Gastrocnemius medialis (tissue), 4 donors: ENCODE results near the gene CHD6. TPM values are rescaled to one million over a fixed set of nuclear protein-coding genes. Genes with fewer than 3 reads are reported as not detected.

Experiments
- ATAC-seq, 2 donors: fragments of 150-250 bp; one replicate each; pipeline ENCODE4 v1.9.1; 2016
- DNase-seq, 2 donors: peaks; one replicate each; pipeline ENCODE4 v3.0.0-alpha.2; 2019
- H3K27ac ChIP-seq, 4 donors: fragments of 200-600 bp; sonication (generic); 1 replicate in 1 of 4; 2 replicates in 3 of 4; pipeline ENCODE4 v1.5.1; 2016 to 2018; ENCODE audit warnings: mild to moderate bottlenecking in 2 of 4, moderate library complexity in 1 of 4
- H3K27me3 ChIP-seq, 3 donors: fragments of 200-600 bp; sonication (generic) in 2 of 3; 1 replicate in 1 of 3; 2 replicates in 2 of 3; pipeline versions ENCODE4 v1.5.1 to v1.6.0; 2016 to 2019; ENCODE audit warnings: mild to moderate bottlenecking in 1 of 3, moderate library complexity in 1 of 3
- H3K36me3 ChIP-seq, 2 donors: fragments of 200-600 bp; sonication (generic) in 1 of 2; one replicate each; pipeline ENCODE4 v1.5.1; 2017 to 2018
- H3K4me1 ChIP-seq, 2 donors: fragments of 200-600 bp; sonication (generic) in 1 of 2; one replicate each; pipeline ENCODE4 v1.5.1; 2016 to 2017; ENCODE audit warnings: mild to moderate bottlenecking in 2 of 2
- H3K4me3 ChIP-seq, 4 donors: fragments of 200-600 bp; sonication (generic) in 3 of 4; 1 replicate in 1 of 4; 2 replicates in 3 of 4; pipeline ENCODE4 v1.5.1; 2016 to 2019; ENCODE audit warnings: mild to moderate bottlenecking in 2 of 4
- H3K9me3 ChIP-seq, 3 donors: fragments of 200-600 bp; sonication (generic) in 2 of 3; 1 replicate in 1 of 3; 2 replicates in 2 of 3; pipeline ENCODE4 v1.5.1; 2016 to 2019
- CTCF ChIP-seq, 5 experiments: fragments of 450-650 bp in 3 of 5; fragments of 200-600 bp in 2 of 5; sonication (generic) in 2 of 5; IDR thresholded peaks in 4 of 5; conservative IDR thresholded peaks in 1 of 5; 1 replicate in 4 of 5; 2 replicates in 1 of 5; pipeline ENCODE4 v1.5.1; 2016 to 2019; ENCODE audit warnings: antibody characterized with exemption in 5 of 5, mild to moderate bottlenecking in 3 of 5, moderate library complexity in 3 of 5
- POLR2A ChIP-seq, 2 donors: fragments of 450-650 bp; IDR thresholded peaks; one replicate each; pipeline ENCODE4 v1.6.1; 2017; ENCODE audit warnings: antibody characterized with exemption in 2 of 2, mild to moderate bottlenecking in 2 of 2, moderate library complexity in 2 of 2
- in situ Hi-C, 4 donors: fragments of 200-750 bp; cut with MboI; loops; one replicate each; pipeline versions ENCODE4 v1.15.0 to v1.8.0; 2017; ENCODE audit warnings: low sequenced_read_pairs in 4 of 4
- intact Hi-C: fragments of 100-400 bp; cut with DNase I; formaldehyde crosslinking; loops from one replicate; pipeline ENCODE4 v1.15.1; 2023; ENCODE audit warnings: low total_unique reads
- total RNA-seq, 4 donors: library from RNA; depleted of rRNA; stranded (reverse); fragments of >200 nt; gene quantifications; one replicate each; pipeline versions ENCODE4 v1.1.0 to v1.2.3, GENCODE V29; 2016

Gene CHD6
- total RNA-seq, 4 donors from 2014 or later = 12.8 to 33.7 (median 19.2) TPM

- Histone ChIP-seq H3K27ac (no peak overlapping the region), H3K9me3 (no peaks in the 10 kb centered on the region), H3K36me3 (no peaks in the 10 kb centered on the region), H3K27me3 (no peaks in the 10 kb centered on the region), H3K4me3 (no peak overlapping the region), H3K4me1 (peaks cover 25 to 28% of the 10 kb centered on the region in 2 donors)
- DNase-seq (no peak), ATAC-seq (no peak)
- in situ Hi-C loops (no loop called here), intact Hi-C loops (no loop called here)
- TF ChIP-seq POLR2A (IDR thresholded peaks at IDR 0.05) = no peak
- no peak for TF ChIP-seq CTCF (IDR thresholded peaks at IDR 0.05 in 4 of 5, conservative IDR thresholded peaks at IDR 0.05 in 1 of 5)
Observed at GRCh38 chr20:41559658-41560057, 58.5 kb downstream of the CHD6 start.

GRCh38 chr20:41553142-41553879 is 64.9 kb downstream of the CHD6 start:
- no peaks in the 10 kb centered on the region for H3K36me3 ChIP-seq
- TF ChIP-seq POLR2A (IDR thresholded peaks at IDR 0.05) (no peak), CTCF (IDR thresholded peaks at IDR 0.05 in 4 of 5, conservative IDR thresholded peaks at IDR 0.05 in 1 of 5) (no peak)
- H3K4me3 ChIP-seq = no peak overlapping the region
- no peaks in the 10 kb centered on the region for H3K27me3 ChIP-seq
- no peak for DNase-seq
- no peak for ATAC-seq
- H3K27ac ChIP-seq = no peak overlapping the region
- intact Hi-C loops = no loop called here
- in situ Hi-C loops = no loop called here
- H3K4me1 ChIP-seq = peaks cover 5 to 7% of the 10 kb centered on the region in 2 donors
- H3K9me3 ChIP-seq = no peaks in the 10 kb centered on the region

GRCh38 chr20:41552295-41553068 is 65.7 kb downstream of the CHD6 start:
- in situ Hi-C loops = no loop called here

GRCh38 chr20:41551011-41551705 is 67.0 kb downstream of the CHD6 start:
- H3K4me1 ChIP-seq = no peaks in the 10 kb centered on the region
- DNase-seq (no peak), ATAC-seq (no peak)
- no peak overlapping the region for H3K4me3 ChIP-seq
- intact Hi-C loops = no loop called here
- H3K27ac ChIP-seq = no peak overlapping the region
- H3K9me3 ChIP-seq = no peaks in the 10 kb centered on the region
- in situ Hi-C loops = no loop called here
- H3K27me3 ChIP-seq = no peaks in the 10 kb centered on the region
- H3K36me3 ChIP-seq = no peaks in the 10 kb centered on the region
- TF ChIP-seq POLR2A (IDR thresholded peaks at IDR 0.05) (no peak), CTCF (IDR thresholded peaks at IDR 0.05 in 4 of 5, conservative IDR thresholded peaks at IDR 0.05 in 1 of 5) (no peak)

More at GRCh38 chr20:41552295-41553068, 65.7 kb downstream of the CHD6 start:
- H3K9me3 ChIP-seq = no peaks in the 10 kb centered on the region
- ATAC-seq (no peak), DNase-seq (no peak)
- no peaks in the 10 kb centered on the region for H3K27me3 ChIP-seq
- peaks cover 0 to 5% of the 10 kb centered on the region in 2 donors for H3K4me1 ChIP-seq
- H3K4me3 ChIP-seq = no peak overlapping the region
- TF ChIP-seq CTCF (IDR thresholded peaks at IDR 0.05 in 4 of 5, conservative IDR thresholded peaks at IDR 0.05 in 1 of 5) = no peak
- no peak for TF ChIP-seq POLR2A (IDR thresholded peaks at IDR 0.05)
- intact Hi-C loops = no loop called here
- no peaks in the 10 kb centered on the region for H3K36me3 ChIP-seq
- H3K27ac ChIP-seq = no peak overlapping the region
